ENCODE results near the gene ACTL10. TPM values are rescaled to one million over a fixed set of nuclear protein-coding genes. Genes with fewer than 3 reads are reported as not detected.

The ACTL10 gene
- total RNA-seq, 1 experiment from 2014 or later, result 5.4 TPM

DNA sequence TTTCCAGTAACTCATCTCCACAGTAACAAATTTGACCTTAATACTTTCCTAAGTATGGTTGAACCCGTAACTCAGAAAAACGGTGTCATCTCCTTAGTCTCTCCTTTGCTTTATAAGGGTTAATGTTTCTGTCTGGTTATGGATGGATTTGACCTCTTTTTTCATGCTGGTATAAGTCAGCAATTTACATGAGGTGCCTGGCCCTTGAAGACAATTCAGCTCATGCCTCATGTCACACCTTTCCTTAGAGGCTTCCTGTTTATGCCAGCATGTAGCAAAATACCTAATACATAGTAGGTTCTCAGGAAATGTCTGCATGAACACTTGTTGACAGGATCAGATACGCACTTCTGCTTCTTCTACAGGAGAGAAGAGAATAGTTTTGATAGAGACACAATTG lies 42.3 kb upstream of the ACTL10 start:
- H3K4me1 Mint-ChIP-seq (ENCODE audit: low read depth, unreplicated experiment), result no peaks in the 10 kb centered on the region
- CTCF ChIA-PET, result no interaction called here

DNA sequence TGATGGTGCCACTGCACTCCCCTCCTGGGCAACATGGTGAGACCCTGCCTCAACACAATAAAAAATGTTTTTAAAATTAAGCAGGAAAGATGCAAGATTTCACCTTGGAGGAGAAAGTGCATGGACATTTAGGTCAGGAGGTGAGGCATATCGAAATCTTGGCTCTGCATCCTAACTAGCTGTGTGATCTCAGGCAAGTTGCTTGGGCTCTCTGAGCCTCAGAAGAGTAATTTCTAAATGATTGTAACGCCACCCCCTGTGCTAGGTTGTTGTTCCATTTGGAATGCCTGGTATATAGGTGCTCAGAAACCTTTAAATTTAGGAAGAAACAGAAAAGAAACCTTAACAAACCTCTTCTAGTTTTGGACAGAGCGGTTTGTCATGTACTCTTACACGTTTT lies 40.6 kb upstream of the ACTL10 start:
- no peaks in the 10 kb centered on the region for H3K9me3 Mint-ChIP-seq (ENCODE audit: low read depth, unreplicated experiment)
- DNase-seq, result no peak
- no peaks in the 10 kb centered on the region for H3K27me3 Mint-ChIP-seq (ENCODE audit: unreplicated experiment)
- TF ChIP-seq, protein P1, sequence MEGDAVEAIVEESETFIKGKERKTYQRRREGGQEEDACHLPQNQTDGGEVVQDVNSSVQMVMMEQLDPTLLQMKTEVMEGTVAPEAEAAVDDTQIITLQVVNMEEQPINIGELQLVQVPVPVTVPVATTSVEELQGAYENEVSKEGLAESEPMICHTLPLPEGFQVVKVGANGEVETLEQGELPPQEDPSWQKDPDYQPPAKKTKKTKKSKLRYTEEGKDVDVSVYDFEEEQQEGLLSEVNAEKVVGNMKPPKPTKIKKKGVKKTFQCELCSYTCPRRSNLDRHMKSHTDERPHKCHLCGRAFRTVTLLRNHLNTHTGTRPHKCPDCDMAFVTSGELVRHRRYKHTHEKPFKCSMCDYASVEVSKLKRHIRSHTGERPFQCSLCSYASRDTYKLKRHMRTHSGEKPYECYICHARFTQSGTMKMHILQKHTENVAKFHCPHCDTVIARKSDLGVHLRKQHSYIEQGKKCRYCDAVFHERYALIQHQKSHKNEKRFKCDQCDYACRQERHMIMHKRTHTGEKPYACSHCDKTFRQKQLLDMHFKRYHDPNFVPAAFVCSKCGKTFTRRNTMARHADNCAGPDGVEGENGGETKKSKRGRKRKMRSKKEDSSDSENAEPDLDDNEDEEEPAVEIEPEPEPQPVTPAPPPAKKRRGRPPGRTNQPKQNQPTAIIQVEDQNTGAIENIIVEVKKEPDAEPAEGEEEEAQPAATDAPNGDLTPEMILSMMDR (IDR thresholded peaks at IDR 0.05; ENCODE audit: unreplicated experiment), result no peak
- CTCF ChIA-PET, result no interaction called here
- no TSS peak for BruUV-seq (replicated peaks)
- H3K27ac Mint-ChIP-seq (ENCODE audit: unreplicated experiment), result no peak overlapping the region
- H3K4me3 Mint-ChIP-seq (ENCODE audit: low read depth, unreplicated experiment), result no peak overlapping the region
- intact Hi-C loops (cut with micrococcal nuclease; ENCODE audit: unreplicated experiment), result no loop called here
- no peaks in the 10 kb centered on the region for H3K4me1 Mint-ChIP-seq (ENCODE audit: low read depth, unreplicated experiment)
- H3K36me3 Mint-ChIP-seq (ENCODE audit: insufficient read depth, unreplicated experiment), result peaks cover 32% of the 10 kb centered on the region

More for the DNA sequence above, 42.3 kb upstream of the ACTL10 start:
- intact Hi-C loops (cut with micrococcal nuclease; ENCODE audit: unreplicated experiment), result no loop called here
- H3K27ac Mint-ChIP-seq (ENCODE audit: unreplicated experiment), result no peak overlapping the region
- no peak overlapping the region for H3K4me3 Mint-ChIP-seq (ENCODE audit: low read depth, unreplicated experiment)
- TF ChIP-seq, protein P1 (IDR thresholded peaks at IDR 0.05; ENCODE audit: unreplicated experiment), result no peak
- no peak for DNase-seq
- H3K9me3 Mint-ChIP-seq (ENCODE audit: low read depth, unreplicated experiment), result no peaks in the 10 kb centered on the region
- H3K36me3 Mint-ChIP-seq (ENCODE audit: insufficient read depth, unreplicated experiment), result peaks cover 27% of the 10 kb centered on the region
- no TSS peak for BruUV-seq (replicated peaks)
- no peaks in the 10 kb centered on the region for H3K27me3 Mint-ChIP-seq (ENCODE audit: unreplicated experiment)

DNA sequence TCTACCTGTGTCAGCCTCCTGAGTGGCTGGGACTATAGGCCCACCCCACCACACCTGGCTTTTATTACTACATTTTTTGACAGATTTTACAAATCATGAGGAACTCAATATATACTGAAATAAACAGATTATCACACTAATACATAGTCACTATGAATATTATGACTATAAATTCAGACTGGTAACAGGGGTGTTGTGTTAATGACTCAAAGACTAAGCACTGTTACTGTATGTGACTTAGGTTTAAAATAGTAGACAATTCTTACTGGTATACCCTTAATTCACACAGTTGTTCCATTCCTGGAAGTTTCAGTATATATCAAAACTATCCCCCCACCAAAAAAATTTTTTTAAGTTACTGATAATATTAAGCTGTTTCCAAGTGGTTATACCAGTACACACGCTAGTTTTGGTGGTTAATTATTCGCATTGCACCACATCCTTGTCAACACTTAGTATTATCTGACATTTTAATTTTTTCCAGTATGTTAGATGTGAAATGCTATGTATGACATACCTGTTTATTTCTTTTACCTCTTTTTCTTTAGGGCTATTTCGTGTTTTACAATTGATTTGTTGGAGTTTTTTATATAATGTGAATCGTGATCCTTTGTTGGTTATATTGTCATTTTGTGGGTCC lies 39.0 kb upstream of the ACTL10 start:
- H3K4me1 Mint-ChIP-seq (ENCODE audit: low read depth, unreplicated experiment), result no peaks in the 10 kb centered on the region
- no peak overlapping the region for H3K27ac Mint-ChIP-seq (ENCODE audit: unreplicated experiment)
- TF ChIP-seq, protein P1 (IDR thresholded peaks at IDR 0.05; ENCODE audit: unreplicated experiment), result no peak
- BruUV-seq (replicated peaks), result no TSS peak
- no peaks in the 10 kb centered on the region for H3K9me3 Mint-ChIP-seq (ENCODE audit: low read depth, unreplicated experiment)
- H3K4me3 Mint-ChIP-seq (ENCODE audit: low read depth, unreplicated experiment), result no peak overlapping the region
- peaks cover 32% of the 10 kb centered on the region for H3K36me3 Mint-ChIP-seq (ENCODE audit: insufficient read depth, unreplicated experiment)
- intact Hi-C loops (cut with micrococcal nuclease; ENCODE audit: unreplicated experiment), result no loop called here
- no peak for DNase-seq
- H3K27me3 Mint-ChIP-seq (ENCODE audit: unreplicated experiment), result no peaks in the 10 kb centered on the region
- CTCF ChIA-PET, result no interaction called here

DNA sequence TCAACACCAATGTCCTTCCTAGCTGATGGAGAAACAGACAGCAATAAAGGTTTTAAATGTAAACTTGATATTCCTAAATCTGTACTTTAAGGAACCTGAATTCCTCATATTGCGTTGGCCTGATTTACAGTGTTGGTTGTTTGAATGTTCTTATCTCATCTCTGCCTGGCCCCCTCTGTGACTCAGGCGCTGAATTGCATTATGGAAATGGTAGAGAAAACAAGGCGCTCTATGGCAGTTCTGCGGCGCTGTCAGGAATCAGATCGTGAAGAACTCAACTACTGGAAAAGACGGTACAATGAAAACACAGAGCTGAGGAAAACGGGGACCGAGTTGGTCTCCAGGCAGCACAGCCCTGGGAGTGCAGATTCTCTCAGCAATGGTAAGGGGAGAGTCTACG lies 37.2 kb upstream of the ACTL10 start:
- TF ChIP-seq, protein P1 (IDR thresholded peaks at IDR 0.05; ENCODE audit: unreplicated experiment), result no peak
- H3K4me3 Mint-ChIP-seq (ENCODE audit: low read depth, unreplicated experiment), result no peak overlapping the region
- no TSS peak for BruUV-seq (replicated peaks)
- no peaks in the 10 kb centered on the region for H3K4me1 Mint-ChIP-seq (ENCODE audit: low read depth, unreplicated experiment)
- CTCF ChIA-PET, result interaction anchor here (1.1 kb wide), 1 partner anchor 12 kb away, joined by 3 read pairs; no protein-coding TSS in a partner anchor
- no peak overlapping the region for H3K27ac Mint-ChIP-seq (ENCODE audit: unreplicated experiment)
- no peak for DNase-seq
- no peaks in the 10 kb centered on the region for H3K27me3 Mint-ChIP-seq (ENCODE audit: unreplicated experiment)
- intact Hi-C loops (cut with micrococcal nuclease; ENCODE audit: unreplicated experiment), result no loop called here
- H3K9me3 Mint-ChIP-seq (ENCODE audit: low read depth, unreplicated experiment), result no peaks in the 10 kb centered on the region
- H3K36me3 Mint-ChIP-seq (ENCODE audit: insufficient read depth, unreplicated experiment), result peaks cover 26% of the 10 kb centered on the region

Data from Calu3 (cell line).